Right cardiac atrium (tissue), 5 donors: ENCODE results near the gene ATP8B3. TPM values are rescaled to one million over a fixed set of nuclear protein-coding genes. Genes with fewer than 3 reads are reported as not detected.
"Not testable (repeated sequence)": the region's sequence is repeated elsewhere in the genome, so short reads cannot be mapped to it uniquely, and the experiment has no call there.

Experiments used
- ATAC-seq, 2 donors: fragments of 200-7000 bp; cut with Tn5 transposase; one replicate each; pipeline versions ENCODE4 v1.8.0 to v1.9.1; 2020; ENCODE audit warnings: moderate library complexity in 2 of 2, mild to moderate bottlenecking in 1 of 2
- DNase-seq, 3 donors: peaks; one replicate each; pipeline ENCODE4 v3.0.0-alpha.2; 2020
- H3K27ac ChIP-seq: one replicate; pipeline ENCODE4 v1.5.1; 2013; ENCODE audit warnings: mild to moderate bottlenecking, low read length, control low read depth, moderate library complexity
- H3K27me3 ChIP-seq: one replicate; pipeline ENCODE4 v1.6.1; 2013; ENCODE audit not compliant: control insufficient read depth, insufficient read depth
- H3K4me1 ChIP-seq: one replicate; pipeline ENCODE4 v1.6.1; 2013; ENCODE audit warnings: low read length; ENCODE audit not compliant: control insufficient read depth, insufficient read depth
- H3K4me3 ChIP-seq: one replicate; pipeline ENCODE4 v1.5.1; 2013; ENCODE audit warnings: low read length, control low read depth
- H3K9me3 ChIP-seq: one replicate; pipeline ENCODE4 v1.6.1; 2013; ENCODE audit warnings: low read length; ENCODE audit not compliant: control insufficient read depth
- WGBS: extraction: QIAGEN DNeasy Blood & Tissue Kit; methylation state at CpG from one replicate; pipeline ENCODE4 v1.1.7; 2013; 5-methylcytosine and 5-hydroxymethylcytosine counted together
- intact Hi-C, 4 donors: fragments of 100-400 bp; cut with DNase I; formaldehyde crosslinking; loops; one replicate each; pipeline versions ENCODE4 v1.11.0 to v1.14.0; 2022 to 2023
- polyA plus RNA-seq: library from polyadenylated mRNA; stranded (reverse); fragments of 200-250 nt; gene quantifications from one replicate; pipeline ENCODE4 v1.2.3, GENCODE V29; 2013
- total RNA-seq, 4 donors: library from RNA; stranded (reverse); fragmentation: NEBNext Ultra II Directional; extraction: Animal tissue kit (Norgen Biotek cat#: 25700); gene quantifications; one replicate each; pipeline ENCODE4 v1.2.1, GENCODE V29; 2021
- donor health status: healthy with polysubstance abuse.
- donor health status: DM: no; HTN: yes; CAD: no.
- donor health status: DM: no; HTN: no; CAD: no.
- donor health status: DM: no; HTN: yes; CAD: no; lungs with severe emphysema.
- donor health status: DM: yes; HTN: yes; CAD: no.

ATP8B3 gene
- total and polyA plus RNA-seq, 5 donors: 0.53 to 1.9 (median 1.4) TPM

DNA sequence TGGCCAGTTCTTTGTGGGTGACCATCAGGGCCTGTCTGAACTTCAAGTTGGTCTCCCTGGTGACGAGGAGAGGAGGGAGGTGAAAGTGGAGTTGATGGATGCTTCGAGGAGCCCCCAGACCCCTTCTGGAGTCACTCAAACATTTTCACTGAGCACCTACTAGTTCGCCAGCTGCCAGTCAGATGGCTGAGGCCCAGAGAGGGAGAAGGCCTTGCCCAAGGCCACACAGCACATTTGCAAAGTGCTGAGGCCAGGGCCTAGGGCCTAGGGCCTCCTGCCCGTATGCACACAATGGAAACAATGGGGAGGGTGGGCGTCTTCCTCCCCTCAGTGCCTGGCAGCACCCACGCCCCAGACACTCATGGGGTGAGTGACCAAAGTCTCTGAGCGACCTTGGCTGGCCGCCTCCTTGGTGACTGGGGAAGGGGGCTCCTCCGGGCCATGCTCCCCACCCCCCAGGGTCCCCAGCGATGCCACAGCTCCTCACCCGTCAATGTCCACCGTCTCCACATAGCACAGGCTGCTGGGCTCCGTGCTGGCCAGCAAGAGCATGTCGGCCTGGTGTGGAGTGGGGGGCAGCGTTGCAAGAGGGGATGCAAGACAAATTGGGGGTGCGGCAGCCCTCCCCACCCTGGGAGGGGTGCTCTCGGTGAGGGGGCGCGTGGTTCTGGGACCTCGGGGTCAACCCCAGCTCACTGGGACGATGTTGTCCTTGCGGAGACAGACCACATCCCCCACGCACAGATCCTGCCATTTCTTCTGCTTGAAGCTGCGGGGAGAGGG is 6.5 kb downstream of the ATP8B3 start:
- intact Hi-C loops: no loop called here
- Histone ChIP-seq H3K27ac (no peak overlapping the region), H3K4me1 (no peaks in the 10 kb centered on the region), H3K27me3 (no peaks in the 10 kb centered on the region), H3K4me3 (no peak overlapping the region), H3K9me3 (no peaks in the 10 kb centered on the region)
- ATAC-seq: no peak
- 87% methylated on average over 24 of the region's 24 CpGs for WGBS
- peak in 1 of 3 donors; percentile 53 for DNase-seq

DNA sequence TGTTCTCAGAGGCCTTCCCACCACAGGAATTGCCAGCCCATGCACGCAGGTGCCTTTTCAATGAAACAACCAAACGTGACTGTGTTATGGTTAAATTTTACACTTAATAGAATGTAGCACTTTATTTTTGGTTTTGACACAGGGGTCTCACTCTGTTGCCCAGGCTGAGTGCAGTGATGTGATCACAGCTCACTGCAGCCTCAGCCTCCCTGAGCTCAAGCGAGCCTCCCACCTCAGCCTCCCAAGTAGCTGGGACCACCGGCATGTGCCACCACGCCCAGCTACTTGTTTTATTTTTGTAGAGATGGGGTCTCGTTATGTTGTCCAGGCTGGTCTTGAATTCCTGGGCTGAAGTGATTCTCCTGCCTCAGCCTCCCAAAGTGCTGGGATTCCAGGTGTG is 7.2 kb downstream of the ATP8B3 start:
- Histone ChIP-seq H3K4me3 (no peak overlapping the region), H3K9me3 (no peaks in the 10 kb centered on the region), H3K27me3 (no peaks in the 10 kb centered on the region), H3K27ac (no peak overlapping the region), H3K4me1 (no peaks in the 10 kb centered on the region)
- intact Hi-C loops: no loop called here
- ATAC-seq (no peak), DNase-seq (no peak)
- WGBS: 89% methylated on average over 6 of the region's 6 CpGs

DNA sequence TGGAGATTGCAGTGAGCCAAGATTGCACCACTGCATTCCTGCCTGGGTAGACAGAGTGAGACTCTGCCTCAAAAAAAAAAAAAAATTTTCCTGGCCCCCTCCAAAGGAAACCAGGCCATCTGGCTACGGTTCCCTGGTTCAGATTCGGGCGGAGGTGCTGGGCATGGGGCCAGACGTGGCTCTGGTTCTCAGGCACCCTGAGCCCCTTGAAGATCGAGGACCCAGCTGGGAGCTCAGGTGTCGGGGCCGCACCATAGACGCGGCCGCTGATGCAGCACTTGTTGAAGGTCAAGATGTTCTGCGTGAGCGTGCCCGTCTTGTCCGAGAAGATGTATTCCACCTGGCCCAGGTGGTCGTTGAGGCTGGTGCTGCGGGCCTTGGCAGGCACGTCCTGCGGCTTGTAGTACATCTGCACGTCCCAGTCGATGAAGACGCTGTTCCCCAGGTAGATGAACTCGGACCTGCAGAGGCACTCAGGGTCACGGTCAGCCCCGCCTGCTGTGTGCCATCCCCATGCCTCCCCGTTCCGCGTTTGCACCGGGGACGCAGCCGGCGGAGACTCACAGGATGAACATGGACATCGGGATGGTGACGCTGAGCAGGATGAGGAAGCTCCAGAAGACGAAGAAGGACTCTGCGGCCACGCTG is 12.3 kb downstream of the ATP8B3 start:
- ATAC-seq (no peak), DNase-seq (peak in 1 of 3 donors; percentile 35)
- no peaks in the 10 kb centered on the region for H3K4me1 ChIP-seq
- H3K9me3 ChIP-seq: no peaks in the 10 kb centered on the region
- H3K4me3 ChIP-seq: no peak overlapping the region
- no peak overlapping the region for H3K27ac ChIP-seq
- WGBS: 83% methylated on average over 36 of the region's 36 CpGs
- no peaks in the 10 kb centered on the region for H3K27me3 ChIP-seq
- intact Hi-C loops: no loop called here

GRCh38 chr19:1797313-1797712 is 14.8 kb downstream of the ATP8B3 start:
- H3K9me3 ChIP-seq, H3K4me3 ChIP-seq, H3K27me3 ChIP-seq, ATAC-seq, H3K27ac ChIP-seq, DNase-seq, H3K4me1 ChIP-seq, intact Hi-C loops: not testable (repeated sequence)
- WGBS: 91% methylated on average over 7 of the region's 7 CpGs

- ATAC-seq (peak in 1 of 2 donors; percentile 7), DNase-seq (peak in 1 of 3 donors; percentile 45)
- Histone ChIP-seq H3K27ac (no peak overlapping the region), H3K4me3 (no peak overlapping the region), H3K27me3 (no peaks in the 10 kb centered on the region), H3K4me1 (no peaks in the 10 kb centered on the region), H3K9me3 (no peaks in the 10 kb centered on the region)
- WGBS: 48% methylated on average over 52 of the region's 52 CpGs
- intact Hi-C loops: no loop called here
These were observed 15.5 kb downstream of the ATP8B3 start for GRCh38 chr19:1796395-1797142.

DNA sequence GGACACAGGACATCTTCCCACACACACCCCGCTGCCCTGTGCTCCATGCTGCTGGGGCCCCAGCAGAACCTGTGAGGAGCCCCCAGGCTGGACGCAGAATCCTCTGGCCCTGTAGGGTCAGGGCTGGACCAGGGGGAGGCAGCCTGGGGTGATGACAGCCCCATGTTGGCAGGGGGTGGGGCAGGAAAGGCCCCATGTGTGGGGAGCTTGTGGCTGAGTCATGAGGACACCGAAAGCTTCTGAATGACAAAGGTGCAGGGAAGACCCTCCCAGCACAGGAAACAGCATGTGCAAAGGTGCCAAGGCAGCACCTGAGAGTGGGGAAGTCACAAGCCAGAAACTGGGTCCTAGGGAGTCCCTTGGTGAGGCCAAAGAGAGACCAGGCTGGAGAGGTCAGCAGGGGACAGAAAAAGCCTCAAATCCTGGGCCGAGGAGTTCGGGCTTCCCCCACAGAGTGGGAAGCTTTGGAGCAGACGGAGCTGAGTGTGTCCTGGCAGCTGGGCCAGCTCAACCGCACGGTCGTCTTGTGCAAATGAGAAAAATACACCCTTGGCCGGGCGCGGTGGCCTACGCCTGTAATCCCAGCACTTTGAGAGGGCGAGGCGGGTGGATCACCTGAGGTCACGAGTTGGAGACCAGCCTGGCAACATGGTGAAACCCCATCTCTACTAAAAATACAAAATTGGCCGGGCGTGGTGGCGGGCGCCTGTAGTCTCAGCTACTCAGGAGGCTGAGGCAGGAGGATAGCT is 17.5 kb downstream of the ATP8B3 start:
- intact Hi-C loops: no loop called here

GRCh38 chr19:1791879-1792278 is 20.2 kb downstream of the ATP8B3 start:
- H3K9me3 ChIP-seq: no peaks in the 10 kb centered on the region
- peak in 1 of 3 donors; percentile 26 for DNase-seq
- no peaks in the 10 kb centered on the region for H3K27me3 ChIP-seq
- no peaks in the 10 kb centered on the region for H3K4me1 ChIP-seq
- WGBS: 75% methylated on average over 14 of the region's 14 CpGs
- H3K27ac ChIP-seq: no peak overlapping the region
- intact Hi-C loops: no loop called here
- no peak for ATAC-seq
- H3K4me3 ChIP-seq: no peak overlapping the region

More for the DNA sequence above, 17.5 kb downstream of the ATP8B3 start:
- WGBS: 79% methylated on average over 20 of the region's 20 CpGs
- Histone ChIP-seq H3K27me3 (no peaks in the 10 kb centered on the region), H3K4me1 (no peaks in the 10 kb centered on the region), H3K4me3 (no peak overlapping the region), H3K27ac (no peak overlapping the region), H3K9me3 (no peaks in the 10 kb centered on the region)
- ATAC-seq (no peak), DNase-seq (peak in 1 of 3 donors; percentile 31)

DNA sequence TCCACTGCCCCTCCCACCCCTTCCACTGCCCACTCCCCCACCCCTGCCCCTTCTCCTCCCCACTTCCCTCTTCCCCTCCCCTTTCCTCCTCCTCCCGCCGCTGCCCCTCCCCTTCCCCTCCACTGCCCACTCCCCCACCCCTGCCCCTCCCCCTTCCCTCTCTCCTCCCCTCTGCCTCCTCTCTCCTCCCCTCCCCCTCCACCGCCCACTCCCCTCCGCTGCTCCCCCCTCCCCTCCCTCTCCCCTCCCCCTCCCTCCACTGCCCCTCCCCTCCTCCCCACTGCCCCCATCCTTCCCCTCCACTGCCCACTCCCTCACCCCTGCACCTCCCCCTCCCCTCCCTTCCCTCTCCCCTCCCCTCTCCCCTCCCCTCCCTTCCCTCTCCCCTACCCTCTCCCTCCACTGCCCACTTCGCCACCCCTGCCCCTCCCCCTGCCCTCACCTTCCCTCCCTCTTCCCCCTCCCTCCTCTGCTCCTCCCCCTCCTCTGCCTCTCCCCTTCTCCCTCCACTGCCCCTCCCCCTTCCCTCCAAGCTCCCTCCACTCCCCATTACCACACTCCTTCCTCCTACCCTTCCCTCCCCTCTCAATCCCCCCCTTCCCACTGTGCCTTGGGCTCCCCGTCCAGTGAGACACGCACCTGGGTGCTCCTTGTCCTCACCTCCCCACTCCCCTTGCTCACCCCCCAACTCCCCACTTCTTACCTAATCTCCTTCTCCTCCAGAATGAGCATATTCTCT is 21.9 kb downstream of the ATP8B3 start:
- H3K4me1 ChIP-seq: no peaks in the 10 kb centered on the region
- H3K9me3 ChIP-seq: no peaks in the 10 kb centered on the region
- 26% methylated on average over 5 of the region's 7 CpGs for WGBS
- no peak for ATAC-seq
- intact Hi-C loops: no loop called here
- H3K27me3 ChIP-seq: no peaks in the 10 kb centered on the region
- peak in 1 of 3 donors; percentile 42 for DNase-seq
- peak overlapping the region; percentile 6 for H3K4me3 ChIP-seq
- H3K27ac ChIP-seq: no peak overlapping the region

GRCh38 chr19:1789261-1790041 is 22.6 kb downstream of the ATP8B3 start:
- H3K4me3 ChIP-seq: peak overlapping the region; percentile 6

More at GRCh38 chr19:1789261-1790041, 22.6 kb downstream of the ATP8B3 start:
- H3K27me3 ChIP-seq: no peaks in the 10 kb centered on the region
- no peaks in the 10 kb centered on the region for H3K9me3 ChIP-seq
- ATAC-seq (peak in 1 of 2 donors; percentile 39), DNase-seq (peak in 2 of 3 donors; percentile 48 to 62)
- H3K4me1 ChIP-seq: no peaks in the 10 kb centered on the region
- no peak overlapping the region for H3K27ac ChIP-seq
- WGBS: 20% methylated on average over 59 of the region's 59 CpGs
- intact Hi-C loops: no loop called here
